ENCODE measurements around the gene NR3C1.

NR3C1 gene

DNA sequence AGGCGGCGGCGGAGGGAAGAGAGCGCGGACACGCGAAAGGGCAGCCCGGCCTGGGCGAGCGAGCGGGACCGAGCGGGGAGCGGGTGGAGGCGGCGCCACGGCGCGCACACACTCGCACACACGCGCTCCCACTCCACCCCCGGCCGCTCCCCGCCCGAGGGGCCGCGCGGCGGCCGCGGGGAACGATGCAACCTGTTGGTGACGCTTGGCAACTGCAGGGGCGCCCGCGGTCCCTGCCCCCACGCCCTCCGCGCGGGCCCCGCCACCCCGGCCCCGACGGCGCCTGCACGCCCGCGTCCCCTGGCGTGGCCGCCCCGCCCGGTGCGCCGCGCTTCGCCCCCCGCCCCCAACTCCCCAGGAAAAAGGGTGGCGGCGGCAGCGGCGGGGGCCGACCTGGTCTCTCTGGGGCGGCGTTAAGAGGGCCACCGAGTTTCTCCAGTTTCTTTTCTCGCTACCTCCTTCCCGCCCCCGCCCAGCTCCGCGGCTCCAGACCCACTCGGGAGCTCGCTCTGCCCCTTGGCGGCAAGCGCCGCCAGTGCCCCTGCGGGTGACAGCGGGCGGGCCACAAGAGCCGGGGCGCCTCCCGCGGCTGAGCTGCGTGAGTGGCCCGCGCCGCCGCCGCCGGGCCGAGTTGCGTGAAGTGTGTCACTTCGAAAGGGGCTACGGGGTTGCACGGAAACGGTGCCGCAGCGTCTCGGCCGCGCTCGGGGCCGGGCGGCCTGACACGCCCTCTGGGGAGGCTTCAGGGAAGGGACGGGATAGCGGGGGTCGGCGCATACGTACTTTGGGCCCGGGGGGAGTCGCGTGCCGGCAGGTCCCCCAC lies at the start of gene NR3C1:
NR3C1 (minus strand) TSS at position 94 of the 823 bp plus-strand sequence. CDS start 2,847 bp downstream, outside the sequence.
- peak; percentile 79 for DNase-seq (ENCODE audit: low read depth)

DNA sequence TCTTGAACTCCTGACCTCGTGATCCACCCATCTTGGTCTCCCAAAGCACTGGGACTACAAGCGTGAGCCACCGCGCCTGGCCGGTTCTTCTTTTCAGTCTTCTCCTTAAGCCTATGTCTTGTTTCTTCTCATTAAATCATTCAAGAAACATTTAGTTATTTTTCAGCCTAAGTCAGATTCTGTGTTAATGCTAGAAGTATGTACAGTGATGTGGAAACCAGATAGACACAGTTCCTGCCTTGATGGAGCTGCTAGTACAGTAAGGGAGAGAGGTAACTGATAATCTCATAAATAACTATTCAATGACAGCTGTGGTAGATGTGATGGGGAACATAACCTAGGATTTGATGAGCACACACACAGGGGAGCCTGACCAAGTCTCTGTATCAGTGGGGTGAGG lies 46.3 kb upstream of the NR3C1 start:
- DNase-seq (ENCODE audit: low read depth): no peak

DNA sequence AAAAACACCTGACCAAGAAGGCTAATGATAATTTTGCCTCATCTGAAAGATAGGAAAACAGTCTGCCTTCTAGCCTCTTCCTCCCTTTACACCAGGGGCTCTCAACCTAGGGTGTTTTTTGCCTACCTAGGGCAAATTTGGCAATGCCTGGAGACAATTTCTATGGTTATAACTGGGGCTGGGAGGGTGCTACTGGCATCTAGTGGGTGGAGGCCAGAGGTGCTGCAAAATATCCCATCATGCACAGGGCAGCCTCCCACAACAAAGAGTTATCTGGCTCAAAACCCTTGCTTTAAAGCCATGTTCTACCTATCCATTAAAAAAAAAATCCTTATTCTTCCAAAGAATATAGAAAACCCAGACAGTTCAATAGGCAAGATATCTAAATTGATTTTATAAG lies 45.0 kb upstream of the NR3C1 start:
- no peak for DNase-seq (ENCODE audit: low read depth)

DNA sequence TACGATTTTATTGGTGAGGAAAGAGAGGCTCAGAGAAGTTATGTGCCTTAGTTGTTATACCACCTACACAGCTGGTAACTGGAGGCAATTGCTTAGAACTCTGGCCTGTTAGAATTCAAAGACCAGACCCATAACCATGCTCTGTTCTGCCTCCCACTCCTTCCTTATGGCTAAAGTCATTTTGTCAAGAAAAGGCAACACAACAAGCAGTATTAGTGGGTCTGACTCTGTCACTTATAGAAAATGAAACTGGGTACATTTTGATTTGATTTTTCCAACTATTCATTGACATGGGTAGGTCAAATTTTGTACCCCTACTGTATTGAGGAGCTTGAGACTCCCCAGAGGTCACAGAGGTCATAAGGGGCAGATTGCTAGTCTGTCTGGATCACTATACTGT lies 44.5 kb upstream of the NR3C1 start:
- DNase-seq (ENCODE audit: low read depth): no peak

DNA sequence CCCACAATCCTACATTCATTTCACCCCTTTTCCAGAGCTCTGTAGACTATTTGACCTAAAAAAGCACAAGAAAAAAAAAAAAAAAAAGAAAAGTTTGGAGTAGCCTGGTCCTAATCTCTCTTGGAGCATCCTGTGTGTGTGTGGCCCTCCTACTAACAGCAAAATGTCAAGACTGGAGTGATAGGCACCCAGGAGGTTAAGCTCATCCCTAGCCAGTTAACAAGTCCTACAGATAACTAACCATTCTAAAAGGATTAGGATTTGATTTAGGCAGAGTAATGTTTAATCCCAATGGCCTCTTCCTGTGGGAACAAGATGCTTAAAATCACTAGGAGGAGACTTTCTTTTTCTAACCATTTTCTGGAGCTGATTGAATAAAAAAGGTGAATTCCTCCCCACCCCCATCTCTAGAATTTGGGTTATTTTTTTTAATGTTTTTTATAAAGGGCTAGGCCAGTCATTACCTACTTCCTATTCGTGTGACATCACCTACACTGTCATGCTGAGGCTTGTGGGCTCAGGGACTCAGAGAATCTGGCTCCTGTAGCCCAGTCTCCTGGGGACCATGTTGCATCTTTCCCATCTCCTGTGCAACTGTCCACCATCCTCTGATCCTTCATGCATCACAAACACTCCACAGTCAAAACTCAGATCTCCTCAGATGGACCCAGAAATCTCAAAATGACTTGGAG lies 43.2 kb upstream of the NR3C1 start:
- DNase-seq (ENCODE audit: low read depth): no peak

DNA sequence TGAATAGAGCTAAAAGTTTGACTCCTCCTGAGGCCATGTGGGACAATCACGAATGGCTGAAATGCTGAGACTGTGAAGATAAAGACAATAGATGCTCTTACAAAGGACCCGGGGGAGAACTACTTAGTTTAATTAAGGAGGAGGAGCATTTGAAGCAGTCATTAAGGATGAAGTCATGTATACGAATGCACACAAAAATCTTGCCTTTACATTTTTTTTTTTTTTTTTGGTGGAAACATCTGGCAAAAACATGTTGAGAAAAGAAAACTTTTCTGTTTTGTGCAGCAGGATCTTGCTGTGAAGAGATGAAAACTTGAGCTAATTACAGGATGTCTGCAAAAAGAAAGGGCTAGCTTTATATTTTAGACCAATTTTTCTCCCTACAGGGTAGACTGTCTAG lies 42.3 kb upstream of the NR3C1 start:
- DNase-seq (ENCODE audit: low read depth): no peak

DNA sequence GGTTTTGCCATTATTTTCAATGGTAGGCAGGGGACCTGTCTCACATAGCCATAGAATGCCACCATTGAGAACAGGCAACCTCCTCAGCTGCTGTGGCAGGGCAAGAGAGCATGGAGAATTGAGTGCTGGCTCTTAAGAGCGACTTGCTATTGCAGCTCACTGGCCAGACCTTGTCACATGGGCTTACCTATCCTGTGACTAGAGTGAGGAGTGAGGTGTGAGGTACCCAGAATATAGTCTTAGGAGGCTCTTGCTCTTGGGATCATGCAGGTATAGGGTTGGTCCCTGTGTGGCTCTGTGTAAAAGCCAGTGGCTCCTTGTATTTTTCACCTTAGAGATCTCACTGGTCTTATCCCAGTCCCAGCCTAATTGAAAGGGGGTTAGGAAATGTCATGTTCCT lies 39.8 kb upstream of the NR3C1 start:
- no peak for DNase-seq (ENCODE audit: low read depth)

DNA sequence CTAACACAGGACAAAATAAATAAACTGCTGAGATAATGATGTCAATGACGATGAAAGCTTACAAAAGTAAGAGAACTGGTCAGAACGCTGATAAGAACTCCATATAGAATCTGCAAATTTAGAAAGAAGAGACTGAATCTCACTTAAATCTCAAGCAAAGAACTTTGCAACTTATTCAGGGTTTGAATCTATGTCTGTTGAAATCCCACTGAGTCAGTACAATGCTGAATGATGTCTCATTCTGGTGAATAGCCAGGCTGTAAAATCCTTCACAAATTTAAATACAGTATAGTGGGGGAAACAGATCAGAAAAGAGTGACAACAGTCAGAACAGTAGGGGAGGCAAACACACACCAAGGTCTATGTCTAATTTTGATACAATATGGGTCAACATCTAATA lies 38.9 kb upstream of the NR3C1 start:
- DNase-seq (ENCODE audit: low read depth): no peak

DNA sequence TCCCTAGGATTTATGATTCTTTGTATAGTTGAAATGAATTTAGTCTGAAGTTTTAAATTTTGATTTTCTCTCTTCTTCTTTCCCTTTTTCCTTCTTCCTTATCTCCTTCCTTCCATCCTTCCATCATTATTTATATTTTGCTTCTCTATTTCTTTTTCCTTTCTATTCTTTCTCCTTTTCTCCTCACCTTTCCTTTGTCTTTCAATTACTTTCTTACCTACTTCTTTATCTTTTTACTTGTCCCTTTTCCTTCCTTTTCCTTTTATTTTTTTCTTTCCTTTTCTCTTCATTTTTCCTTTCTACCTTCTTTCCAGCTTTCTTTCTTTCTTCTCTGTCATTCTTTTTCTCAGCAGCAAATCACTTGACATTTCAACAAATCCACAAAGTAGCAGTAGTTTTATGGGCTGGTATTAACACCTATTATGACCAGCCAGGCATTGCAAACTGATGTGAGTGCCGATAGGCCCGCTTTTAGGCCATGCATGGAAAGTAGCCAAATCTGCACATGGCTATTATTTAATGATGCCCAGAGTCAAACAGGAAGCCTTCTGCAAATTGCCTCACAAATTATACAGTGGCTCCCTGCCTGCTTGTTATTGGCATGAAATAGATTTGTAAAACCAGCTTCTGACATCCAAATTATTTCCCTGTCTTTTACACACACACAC lies 37.1 kb upstream of the NR3C1 start:
- DNase-seq (ENCODE audit: low read depth): no peak

DNA sequence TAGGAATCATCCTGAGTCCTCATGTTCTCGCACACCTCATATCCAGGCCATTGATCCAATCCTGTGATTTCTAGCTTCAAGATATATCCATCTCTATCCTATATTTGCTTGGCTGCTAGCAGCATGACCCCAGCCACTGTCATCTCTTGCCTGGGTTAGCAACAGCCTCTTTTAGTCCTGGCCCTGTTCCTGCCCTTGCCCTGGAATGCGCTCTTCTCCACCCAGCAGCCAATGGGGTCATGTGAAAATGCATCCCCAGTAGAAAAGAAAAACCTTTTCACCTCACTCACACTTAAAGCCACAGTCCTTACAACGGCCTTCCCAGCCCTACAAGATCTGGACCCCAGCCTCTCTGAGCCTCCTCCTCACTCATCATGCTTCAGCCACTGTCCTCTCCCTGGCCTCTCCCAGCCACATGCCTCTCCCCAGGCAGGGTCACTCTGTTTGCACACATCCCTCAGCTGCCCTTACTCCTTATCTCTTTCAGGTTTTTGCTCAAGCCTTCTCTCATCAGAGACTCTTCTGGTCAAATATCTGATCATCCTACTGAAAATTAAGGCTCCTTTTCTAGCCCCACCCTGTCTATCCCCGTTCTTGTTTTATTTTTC lies 34.3 kb upstream of the NR3C1 start:
- no peak for DNase-seq (ENCODE audit: low read depth)

DNA sequence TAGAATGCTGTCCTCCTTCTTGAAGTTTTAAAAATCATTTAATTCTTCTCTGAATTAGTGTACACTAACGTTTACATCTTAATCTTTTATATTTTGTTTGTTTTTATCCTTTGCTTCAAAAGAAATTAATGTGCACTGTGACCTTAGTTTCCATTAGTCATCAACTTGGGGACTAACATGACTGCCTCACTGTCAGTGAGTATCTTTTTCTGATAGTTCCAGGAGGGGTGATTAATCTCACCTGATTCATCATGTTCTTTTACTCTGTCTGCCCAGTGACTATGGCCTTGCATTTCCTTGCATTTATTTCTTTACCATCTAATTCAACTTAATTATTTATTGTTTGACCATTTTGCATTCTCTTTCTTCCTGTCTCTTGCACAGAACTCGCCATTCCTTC lies 33.4 kb upstream of the NR3C1 start:
- DNase-seq (ENCODE audit: low read depth): no peak

DNA sequence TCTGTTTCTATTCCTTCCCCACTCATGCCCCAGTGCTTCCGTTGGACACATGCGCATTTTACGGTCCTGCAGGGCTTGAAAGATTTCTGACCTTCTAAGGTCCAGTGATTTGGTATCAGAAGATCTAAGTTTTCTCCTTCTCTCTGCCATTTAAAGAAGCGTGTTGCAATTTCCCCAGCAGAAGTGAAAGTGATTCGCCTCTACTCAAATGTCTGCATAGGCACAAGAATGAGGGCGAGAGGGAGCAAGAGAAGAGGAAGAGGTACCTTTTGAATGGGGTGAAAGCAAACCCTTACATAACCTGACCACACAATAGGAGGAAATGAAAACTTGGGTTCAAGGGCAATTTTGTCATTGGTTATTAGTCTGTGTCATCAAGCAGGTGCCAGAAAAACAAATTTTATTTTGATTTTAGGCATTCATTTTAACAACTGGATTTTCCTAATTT lies 31.7 kb upstream of the NR3C1 start:
- no peak for DNase-seq (ENCODE audit: low read depth)

DNA sequence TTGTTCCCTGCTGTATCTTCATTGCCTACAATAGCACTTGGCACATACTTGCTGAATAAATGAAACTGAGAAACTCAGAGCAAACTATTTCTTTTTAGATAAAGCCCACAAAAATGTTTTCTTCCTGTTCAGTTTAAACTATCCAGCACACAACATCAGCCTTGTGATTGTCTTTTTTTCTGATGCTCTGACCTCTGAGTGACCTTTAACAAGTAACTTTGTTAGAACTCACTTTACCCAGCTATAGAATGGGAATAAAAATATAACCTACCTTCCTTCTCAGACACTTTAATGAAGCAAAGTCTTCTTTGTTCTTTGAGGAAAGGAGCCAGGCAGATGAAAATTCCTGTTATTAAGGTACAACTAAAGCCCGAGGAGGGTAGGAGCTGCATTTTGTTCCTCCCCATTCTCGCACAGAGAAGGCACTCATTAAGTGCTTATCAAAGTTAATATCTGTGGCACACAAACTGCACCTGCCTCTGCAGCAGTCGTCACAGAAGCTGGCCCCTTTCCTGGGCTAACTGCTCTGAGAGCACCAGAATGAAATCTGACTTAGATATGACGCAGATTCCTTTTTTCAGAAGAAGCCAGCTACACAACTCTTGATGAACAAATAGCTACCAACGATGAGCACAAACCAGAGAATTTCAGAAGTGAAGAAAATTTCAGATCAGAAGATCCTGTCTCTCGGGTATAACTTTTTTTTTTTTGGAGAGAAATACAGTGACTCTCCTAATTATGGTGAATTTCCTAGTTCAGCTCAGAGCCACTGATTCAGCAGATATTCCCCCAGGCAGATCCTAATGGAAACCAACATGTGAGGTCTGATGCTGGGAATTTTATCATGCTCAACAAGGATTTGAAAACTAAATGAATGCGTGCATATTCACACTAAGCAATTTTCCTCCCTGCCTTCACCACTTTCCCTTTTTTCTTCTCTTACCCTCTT lies 31.0 kb upstream of the NR3C1 start:
- peak; percentile 33 for DNase-seq (ENCODE audit: low read depth)

DNA sequence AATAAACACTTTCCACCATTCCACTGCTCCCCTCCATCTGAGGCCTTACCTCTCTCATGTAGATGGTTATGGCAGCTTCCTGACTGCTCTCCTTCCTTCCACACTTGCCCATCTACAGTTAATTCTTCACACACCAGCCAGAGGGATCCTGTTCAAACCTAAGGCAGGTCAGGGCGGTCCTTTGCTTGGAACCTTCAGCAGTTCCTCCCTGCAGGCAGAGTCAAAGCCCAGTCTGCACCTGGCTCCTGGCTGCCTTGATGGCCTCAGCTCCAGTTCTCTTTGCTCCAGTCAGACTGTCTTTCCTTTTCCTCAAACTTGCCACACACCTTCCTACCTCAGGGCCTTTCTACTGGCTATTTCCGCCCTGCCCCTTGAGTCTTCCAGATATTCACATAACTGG lies 30.2 kb upstream of the NR3C1 start:
- no peak for DNase-seq (ENCODE audit: low read depth)

DNA sequence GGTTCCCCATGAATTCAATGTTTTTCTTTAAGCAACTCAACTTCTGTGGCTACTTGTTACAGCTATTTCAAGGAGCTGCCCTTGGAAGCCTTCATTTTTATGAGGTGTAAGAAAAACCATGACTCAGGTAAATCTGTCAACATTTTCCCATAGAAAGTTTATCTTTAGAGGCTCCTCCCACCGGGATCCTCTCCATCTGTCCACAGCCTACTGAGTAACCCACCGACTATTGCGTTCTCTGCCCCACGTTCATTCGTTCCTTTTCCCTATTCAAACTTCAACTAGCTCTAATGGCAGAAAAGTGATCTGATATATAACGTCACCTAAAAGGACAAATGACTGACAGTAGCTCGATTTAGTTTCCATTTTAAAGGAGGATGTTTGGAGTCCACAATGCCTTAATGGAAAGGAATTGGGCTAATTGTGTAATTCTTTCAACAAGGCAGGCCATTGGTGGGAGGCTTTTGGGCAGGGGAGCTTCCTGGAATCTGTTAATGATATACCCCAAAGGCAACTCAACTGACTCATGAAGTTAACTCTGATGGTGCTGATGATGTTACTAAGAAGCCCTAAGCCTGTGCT lies 29.3 kb upstream of the NR3C1 start:
- DNase-seq (ENCODE audit: low read depth): no peak

DNA sequence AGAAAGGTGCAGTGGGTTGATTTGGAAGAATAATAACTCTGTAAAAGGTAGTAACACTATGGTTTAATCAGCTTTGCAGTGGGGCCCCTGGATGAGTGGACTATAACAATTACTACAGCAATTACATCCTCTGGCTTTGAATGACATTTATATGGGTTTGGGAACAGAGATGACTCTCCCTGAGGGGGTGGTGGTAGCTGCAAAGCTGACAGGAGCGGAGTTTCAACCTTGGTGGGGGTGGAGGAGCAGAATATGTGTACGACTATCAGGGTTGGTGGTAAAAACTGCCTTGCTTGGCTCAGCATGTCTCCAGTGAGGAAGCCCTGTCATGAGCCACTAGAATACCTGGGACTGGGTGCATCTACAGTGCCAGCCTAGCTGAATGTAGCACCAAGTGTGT lies 28.3 kb upstream of the NR3C1 start:
- DNase-seq (ENCODE audit: low read depth): no peak

DNA sequence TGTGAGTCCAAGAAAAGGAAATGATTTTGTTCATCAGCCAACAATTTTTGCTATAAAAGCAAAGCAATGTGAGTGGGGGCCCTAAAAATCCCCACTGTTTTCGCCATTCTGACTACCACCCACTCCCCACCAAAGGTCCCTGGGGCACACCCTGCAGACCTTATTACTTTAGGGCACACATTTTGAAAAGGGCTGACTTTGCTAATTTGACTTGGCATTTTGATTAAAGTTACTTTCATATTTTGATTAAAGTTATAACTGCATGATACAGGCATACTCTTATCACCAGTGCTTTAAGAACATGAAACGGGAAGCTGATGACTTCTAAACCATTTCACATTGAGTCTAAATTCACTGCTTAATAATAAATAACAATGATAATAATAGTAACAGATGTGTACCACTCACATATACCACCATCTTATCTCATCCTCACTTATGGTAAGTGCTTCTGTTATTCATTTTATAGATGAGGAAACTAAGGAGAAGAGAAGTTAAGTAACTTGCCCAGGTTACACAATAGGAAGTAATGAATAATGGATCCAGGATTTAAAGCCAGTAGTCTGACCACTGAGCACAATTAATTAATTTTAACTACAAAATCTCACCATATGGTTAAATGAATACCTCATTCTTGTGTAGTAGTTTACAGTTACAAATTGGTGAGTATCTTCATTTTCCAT lies 25.4 kb upstream of the NR3C1 start:
- DNase-seq (ENCODE audit: low read depth): no peak

DNA sequence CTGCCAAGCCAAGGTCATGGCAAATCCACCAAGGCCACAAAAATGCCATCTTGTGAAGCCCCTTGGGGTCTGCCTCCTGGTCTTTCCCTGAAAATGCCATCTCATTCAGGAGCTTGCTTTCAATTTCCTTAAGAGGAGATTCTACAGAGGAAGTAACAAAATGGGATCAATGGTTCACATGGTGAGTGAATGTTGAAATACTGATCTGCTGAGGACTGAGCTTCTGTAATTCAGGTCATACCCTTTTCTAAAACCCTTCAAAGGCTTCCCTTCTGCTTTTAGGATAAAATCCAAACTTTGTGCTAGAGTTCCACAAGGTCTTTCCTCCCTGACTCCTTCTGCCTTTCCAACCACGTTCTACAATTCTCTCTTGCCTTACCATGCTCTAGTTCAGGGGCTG lies 24.7 kb upstream of the NR3C1 start:
- DNase-seq (ENCODE audit: low read depth): no peak

DNA sequence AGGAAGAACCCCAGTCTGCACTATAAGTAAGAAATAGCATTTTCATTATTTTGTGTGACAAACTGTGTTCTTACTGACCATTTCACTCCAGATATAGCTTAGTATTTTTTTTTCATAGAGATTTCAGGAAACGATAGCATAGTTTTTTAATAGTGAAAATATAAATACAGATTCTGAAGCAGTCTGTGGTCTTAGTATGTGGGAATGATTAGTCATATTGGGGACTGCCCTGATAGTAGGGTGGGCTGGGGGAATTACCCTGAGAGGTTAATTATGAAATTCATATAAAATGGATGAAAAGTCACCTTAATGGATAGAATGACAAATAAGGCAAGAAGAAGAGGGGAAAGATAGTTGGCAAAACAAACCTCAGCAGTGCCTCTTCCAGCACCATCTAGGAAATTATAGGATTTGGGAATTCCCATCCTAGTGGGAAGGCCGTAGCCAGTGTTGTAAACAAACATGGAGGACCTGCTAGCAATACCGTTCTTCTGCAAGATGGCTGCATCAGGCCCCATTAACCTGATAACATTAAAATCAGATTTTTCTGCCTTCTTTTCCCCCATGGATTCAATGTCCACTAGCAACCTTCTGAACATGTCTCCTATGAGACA lies 23.7 kb upstream of the NR3C1 start:
- DNase-seq (ENCODE audit: low read depth): no peak

DNA sequence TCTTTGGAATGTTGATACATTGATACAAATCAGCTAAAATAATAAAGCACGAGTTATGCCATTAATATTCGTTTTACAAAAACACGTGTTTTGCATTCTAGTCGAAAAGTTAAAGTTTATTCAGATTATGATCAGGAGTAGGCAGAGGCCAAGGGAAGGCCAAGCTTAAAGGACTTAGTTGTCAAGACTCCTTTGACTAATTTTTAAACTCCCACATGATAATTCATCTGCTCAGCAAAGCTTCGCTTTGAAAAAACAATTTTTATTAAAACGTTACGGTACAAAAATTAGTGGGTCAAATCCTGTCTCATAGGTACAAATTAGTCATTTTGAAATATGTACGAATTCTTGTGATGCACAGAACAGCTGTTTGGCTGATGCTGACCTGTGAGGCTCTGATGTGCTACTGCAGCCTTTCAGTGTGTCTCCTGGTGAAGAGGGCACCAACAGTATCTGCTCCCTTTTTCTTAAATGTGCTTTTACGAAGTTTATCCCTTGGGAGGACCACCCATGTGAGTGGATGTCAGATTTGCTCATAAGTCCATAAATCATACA lies 23.0 kb upstream of the NR3C1 start:
- no peak for DNase-seq (ENCODE audit: low read depth)

Measured in activated T-cell treated with anti-CD3 and anti-CD28 coated beads for 24 hours (primary cell).